LNCaP clone FGC (cell line): ENCODE data around the gene ASAP2.

Source experiments
- DNase-seq: peaks from one replicate; pipeline ENCODE4 v3.0.0-alpha.2; 2011; ENCODE audit warnings: low read depth
- H3K4me3 ChIP-seq: 2 replicates; pipeline ENCODE4 v1.5.1; 2011; ENCODE audit warnings: mild to moderate bottlenecking, low read depth, low read length, control low read depth
- TF ChIP-seq, protein P1 (sequence below): IDR thresholded peaks from 2 replicates; pipeline ENCODE4 v1.5.1; 2012; ENCODE audit warnings: mild to moderate bottlenecking; ENCODE audit not compliant: control insufficient read depth, insufficient read depth; ENCODE audit errors: extremely low read depth

ASAP2 gene

DNA sequence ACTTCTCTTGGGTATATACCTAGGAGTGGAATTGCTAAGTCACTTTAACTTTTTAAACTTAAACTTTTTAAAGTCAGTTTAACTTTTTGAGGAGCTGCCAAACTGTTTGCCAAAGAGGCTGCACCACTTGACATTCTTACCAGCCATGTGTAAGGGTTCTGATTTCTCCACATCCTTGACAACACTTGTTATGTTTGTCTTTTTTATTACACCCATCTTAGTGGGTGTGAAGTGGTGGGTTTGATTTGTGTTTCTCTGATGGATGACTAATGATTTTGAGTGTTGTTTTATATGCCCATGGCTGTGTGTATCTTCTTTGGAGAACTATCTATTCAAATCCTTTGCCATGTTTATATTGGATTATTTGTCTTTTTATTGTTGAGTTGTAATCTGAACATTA lies 13.6 kb downstream of the ASAP2 start:
- no peak overlapping the region for H3K4me3 ChIP-seq
- no peak for DNase-seq
- TF ChIP-seq, protein P1, sequence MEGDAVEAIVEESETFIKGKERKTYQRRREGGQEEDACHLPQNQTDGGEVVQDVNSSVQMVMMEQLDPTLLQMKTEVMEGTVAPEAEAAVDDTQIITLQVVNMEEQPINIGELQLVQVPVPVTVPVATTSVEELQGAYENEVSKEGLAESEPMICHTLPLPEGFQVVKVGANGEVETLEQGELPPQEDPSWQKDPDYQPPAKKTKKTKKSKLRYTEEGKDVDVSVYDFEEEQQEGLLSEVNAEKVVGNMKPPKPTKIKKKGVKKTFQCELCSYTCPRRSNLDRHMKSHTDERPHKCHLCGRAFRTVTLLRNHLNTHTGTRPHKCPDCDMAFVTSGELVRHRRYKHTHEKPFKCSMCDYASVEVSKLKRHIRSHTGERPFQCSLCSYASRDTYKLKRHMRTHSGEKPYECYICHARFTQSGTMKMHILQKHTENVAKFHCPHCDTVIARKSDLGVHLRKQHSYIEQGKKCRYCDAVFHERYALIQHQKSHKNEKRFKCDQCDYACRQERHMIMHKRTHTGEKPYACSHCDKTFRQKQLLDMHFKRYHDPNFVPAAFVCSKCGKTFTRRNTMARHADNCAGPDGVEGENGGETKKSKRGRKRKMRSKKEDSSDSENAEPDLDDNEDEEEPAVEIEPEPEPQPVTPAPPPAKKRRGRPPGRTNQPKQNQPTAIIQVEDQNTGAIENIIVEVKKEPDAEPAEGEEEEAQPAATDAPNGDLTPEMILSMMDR = no peak

- TF ChIP-seq, protein P1 = no peak
- no peak overlapping the region for H3K4me3 ChIP-seq
- no peak for DNase-seq
Observed at GRCh38 chr2:9221223-9221622, 14.6 kb downstream of the ASAP2 start.

- no peak for DNase-seq
- TF ChIP-seq, protein P1 = no peak
Observed at GRCh38 chr2:9222239-9222892, 15.8 kb downstream of the ASAP2 start.

DNA sequence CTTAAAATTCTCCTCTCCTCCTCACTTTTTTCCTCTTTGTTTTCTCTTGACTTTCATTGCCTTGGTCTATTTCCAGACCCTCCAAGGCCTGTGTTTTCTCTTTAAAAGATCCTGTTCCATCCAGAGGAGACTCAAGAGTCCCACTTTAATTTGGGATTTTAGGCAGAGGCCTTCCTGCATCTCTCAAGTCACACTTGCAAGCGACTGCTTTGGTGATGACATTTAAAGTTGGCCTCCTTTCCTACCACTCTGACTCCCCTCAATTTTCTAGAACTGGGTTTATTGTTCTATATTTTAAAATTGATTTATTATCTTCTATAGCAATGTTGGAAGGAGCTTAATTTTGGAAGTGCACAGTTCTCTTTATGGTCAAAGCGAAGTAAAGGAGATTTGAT lies 16.3 kb downstream of the ASAP2 start:
- DNase-seq = no peak
- no peak overlapping the region for H3K4me3 ChIP-seq
- TF ChIP-seq, protein P1 = no peak

More at GRCh38 chr2:9222239-9222892, 15.8 kb downstream of the ASAP2 start:
- no peak overlapping the region for H3K4me3 ChIP-seq

GRCh38 chr2:9225806-9226205 lies 19.2 kb downstream of the ASAP2 start:
- H3K4me3 ChIP-seq = no peak overlapping the region
- DNase-seq = no peak
- TF ChIP-seq, protein P1 = no peak

- no peak for DNase-seq
- TF ChIP-seq, protein P1 = no peak
- no peak overlapping the region for H3K4me3 ChIP-seq
Observed at GRCh38 chr2:9226458-9227380, 20.1 kb downstream of the ASAP2 start.
